Diencephalon (tissue), 1 donor: ENCODE results near the gene ADK. TPM values are rescaled to one million over a fixed set of nuclear protein-coding genes. Genes with fewer than 3 reads are reported as not detected.

Experiments
- small RNA-seq: library from RNA; depleted of rRNA; stranded (forward); fragments of <200 nt; gene quantifications from one replicate; pipeline ENCODE3, GENCODE V24; 2014
- total RNA-seq: library from RNA; depleted of rRNA; stranded (reverse); fragments of >200 nt; gene quantifications from one replicate; pipeline ENCODE4 v1.2.3, GENCODE V29; 2014

The ADK gene
- total RNA-seq, result 54.7 TPM

DNA sequence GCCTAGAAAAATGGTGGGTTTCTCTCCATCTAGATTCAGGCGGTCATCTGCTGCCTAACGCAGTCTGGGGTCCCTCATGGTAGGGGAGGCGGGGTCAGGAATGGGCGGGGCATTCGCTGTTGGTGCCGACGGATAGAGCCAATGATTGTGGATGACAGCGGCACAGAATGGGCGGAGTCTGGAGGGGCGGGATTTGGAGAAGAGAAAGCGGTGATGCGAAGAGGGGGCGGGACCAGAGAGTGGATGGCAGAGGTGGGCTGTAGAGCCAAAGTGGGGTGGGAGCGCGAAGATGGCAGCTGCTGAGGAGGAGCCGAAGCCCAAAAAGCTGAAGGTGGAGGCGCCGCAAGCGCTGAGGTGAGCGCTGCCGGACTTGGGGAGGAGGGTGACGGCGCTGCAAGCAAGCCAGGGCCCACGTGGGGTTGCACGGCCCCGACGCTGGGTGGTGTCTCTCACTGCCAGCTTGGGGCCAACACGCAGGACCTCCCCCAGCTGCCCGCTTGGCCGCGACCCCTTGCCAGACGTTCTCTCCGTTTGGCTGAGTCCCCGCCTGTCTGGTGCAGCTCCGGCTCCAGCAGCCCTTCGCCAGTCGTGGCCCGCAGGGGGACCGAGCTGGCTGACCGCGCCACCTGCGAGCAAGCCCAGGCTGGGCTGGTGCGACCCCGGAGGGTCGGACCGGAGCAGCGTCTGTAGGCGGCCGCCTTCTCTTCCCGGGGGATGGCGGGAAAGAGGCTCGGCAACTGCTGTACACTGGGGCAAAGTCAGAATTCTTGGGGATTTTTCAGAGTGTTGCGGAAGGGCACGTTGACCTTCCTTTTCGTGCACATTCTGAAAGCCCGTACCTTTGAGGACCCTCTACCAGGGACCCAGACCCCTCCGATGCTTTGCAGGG lies at the start of gene ADK:
Gene ADK (plus strand): TSS at position 232 of the 889 bp plus-strand sequence. CDS start 58 bp downstream, at position 290.

DNA sequence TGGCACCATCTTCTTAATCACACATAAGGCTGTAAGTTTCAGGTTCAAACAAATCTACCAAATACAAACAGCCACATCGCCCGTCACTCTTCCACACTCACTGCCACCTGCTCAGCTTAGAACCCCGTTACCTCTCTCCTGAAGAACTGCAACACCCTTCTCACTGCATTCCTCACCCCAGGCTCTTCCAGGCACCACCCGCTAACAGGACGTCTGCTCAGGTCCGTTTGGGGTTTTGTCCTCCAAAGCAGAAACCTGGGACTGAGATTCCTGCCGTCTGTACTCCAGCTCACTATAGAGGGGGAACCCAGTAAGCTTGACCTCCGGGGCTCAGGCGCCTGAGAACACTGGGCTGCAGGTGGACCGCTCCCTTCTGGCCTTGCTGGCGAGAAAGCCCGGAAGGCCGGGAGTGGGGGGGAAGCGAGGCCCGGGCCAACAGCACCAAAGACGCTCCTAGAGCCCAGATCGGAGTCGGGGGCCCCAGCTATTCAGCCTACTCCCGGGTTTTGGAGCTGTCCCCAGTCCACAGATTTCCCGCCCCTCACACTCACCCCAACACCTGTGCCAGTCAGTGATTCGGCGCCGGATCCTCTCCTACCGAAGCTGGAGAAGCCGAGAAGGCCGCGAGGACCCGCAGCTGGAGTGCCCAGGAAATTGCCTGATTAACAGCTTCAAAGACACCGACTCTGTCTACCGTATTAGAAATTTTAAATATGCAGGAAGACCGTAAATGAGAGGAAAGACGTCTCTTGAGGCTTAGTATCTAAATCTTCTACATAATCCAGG lies 624 bp upstream of the ADK start, which contains the start of gene AP3M1:
Gene AP3M1 (minus strand): TSS at position 625 of the 786 bp plus-strand sequence. CDS start 12,449 bp downstream, outside the sequence.

Small RNA genes within 50 kb of the gene (small RNA-seq; reads per million reads assigned to genes)
- not detected for gene RF00019
- gene TIMM9P1, result not detected

Other genes starting within 250 kb of the ADK start
- 2.1 TPM for gene PLAU, start 240.1 kb upstream of the ADK start, total RNA-seq
- gene VCL, start 153.1 kb upstream of the ADK start, total RNA-seq, result 25.8 TPM
- 37.1 TPM for gene AP3M1, start 393 bp upstream of the ADK start, total RNA-seq